GM19438 (cell line): ENCODE data around the gene NOXA1.
"Not testable (repeated sequence)": the region's sequence is repeated elsewhere in the genome, so short reads cannot be mapped to it uniquely, and the experiment has no call there.

Experiments used
- ATAC-seq: cut with Tn5 transposase; IDR thresholded peaks from one replicate; pipeline ENCODE4 v1.9.1; 2021; ENCODE audit warnings: low read depth; ENCODE audit not compliant: unreplicated experiment

Gene NOXA1

GRCh38 chr9:137404961-137405567 is 18.1 kb upstream of the NOXA1 start:
- no peak for ATAC-seq

DNA sequence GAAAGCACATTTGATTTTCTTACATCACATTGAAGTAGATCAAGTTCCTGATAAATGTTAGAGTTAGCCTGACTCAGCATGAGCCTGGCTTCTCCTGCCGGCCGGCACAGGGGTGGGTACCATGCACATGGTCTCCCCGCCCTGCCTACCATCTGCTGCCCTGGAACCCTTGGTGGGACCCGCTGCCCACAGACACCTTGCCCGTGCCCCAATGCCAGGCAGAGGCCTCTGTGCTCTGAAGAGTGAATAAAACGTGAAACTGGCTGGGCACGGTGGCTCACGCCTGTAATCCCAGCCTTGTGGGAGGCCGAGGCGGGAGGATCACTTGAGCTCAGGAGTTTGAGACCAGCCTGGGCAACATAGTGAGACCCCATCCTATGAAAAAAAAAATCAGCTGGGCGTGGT is 17.5 kb upstream of the NOXA1 start:
- no peak for ATAC-seq

DNA sequence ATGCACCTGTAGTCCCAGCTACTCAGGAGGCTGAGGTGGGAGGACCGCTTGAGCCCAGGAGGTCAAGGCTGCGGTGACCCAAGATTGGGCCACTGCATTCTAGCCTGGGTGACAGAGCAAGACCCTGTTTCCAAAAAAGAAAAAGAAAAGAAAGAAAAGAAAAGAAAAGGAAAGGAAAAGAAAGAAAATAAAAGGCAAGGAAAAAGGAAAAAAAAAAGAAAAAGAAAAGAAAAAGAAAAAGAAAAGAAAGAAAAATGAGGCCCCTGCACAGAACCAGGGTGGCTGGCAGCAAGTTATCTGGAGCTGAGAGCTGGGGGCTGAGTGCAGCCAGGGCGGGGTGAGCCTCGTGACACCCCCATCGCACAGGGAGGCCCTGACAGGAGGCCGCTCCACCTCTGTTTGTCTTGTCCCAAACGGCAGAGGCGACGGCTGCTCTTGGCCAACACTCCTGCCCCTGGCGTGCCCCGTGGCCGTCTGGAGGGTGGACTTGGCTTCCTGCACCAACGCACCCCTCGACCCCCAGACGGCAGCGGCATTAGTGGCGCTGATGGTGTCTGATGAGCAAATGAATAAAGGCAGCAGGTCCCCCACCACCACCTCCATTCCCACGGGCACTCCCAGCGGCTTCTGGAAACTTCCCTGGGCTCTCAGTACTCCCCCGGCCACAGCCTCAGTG is 17.0 kb upstream of the NOXA1 start:
- ATAC-seq = no peak

DNA sequence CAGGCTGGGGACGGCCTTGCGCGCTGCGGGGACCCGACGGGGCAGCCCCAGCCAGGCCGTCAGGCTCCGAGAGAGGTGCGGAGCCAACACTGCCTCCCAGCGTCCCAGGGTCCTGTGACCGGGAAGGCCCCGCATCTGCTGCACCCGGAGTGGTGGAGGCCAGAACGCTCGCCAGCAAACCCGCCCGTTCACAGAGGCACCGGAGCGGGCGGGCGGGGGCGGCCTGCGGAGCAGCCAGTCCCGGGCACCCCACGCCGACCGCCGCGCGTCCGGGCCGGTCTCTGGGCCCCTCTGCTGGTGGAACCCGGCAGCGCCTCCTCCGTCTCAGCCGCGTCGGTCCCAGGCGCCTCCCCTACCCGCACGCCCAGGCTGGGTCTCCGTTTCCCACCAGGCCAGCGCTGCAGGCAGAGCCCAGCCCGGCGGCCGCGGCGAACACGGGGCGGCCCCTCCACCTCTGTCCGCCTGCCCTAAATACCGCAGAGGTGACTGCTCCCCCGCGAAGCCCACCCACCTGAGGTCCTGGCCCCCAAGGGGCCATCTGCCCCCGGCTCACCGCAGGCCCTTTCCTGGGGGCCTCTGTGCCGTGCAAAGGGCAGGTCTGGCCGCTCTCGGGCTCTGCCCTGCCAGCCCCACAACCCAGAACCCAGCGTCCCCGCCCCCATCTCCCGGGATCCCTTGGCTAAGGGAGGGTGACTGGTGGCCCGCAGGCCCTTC is 16.2 kb upstream of the NOXA1 start:
- no peak for ATAC-seq

DNA sequence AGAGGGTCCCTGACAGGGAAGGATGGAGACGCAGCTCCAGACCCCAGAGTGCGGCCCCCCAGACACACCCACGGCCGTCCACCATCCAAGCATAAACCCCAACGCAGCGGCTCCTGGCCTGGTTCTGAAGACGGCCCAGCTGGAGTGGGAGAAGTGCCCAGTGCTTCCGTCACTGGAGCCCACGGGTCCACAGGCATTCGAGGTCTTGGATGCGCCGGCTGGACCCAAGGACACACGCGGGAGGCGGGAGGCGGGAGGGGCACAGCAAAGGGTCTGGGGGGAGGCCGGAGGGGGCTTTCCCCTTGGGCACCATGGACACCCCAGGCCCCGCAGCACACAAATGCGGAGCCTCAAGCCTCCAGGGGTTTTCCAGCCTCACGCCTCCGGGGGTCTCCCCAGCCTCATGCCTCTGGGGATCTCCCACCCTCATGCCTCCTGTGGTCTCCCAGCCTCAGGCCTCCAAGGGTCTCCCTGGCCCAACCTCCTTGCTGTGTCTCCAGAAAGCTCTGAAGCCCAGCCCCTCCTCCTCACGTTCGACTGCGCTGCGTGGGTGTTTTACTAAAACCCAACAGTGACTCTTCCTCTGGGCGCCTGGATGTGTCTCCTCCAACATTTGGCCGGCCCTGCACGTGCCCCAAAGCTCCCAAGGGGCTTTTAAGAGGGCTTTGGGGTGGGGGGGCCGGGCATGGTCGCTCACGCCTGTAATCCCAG is 15.4 kb upstream of the NOXA1 start:
- no peak for ATAC-seq

DNA sequence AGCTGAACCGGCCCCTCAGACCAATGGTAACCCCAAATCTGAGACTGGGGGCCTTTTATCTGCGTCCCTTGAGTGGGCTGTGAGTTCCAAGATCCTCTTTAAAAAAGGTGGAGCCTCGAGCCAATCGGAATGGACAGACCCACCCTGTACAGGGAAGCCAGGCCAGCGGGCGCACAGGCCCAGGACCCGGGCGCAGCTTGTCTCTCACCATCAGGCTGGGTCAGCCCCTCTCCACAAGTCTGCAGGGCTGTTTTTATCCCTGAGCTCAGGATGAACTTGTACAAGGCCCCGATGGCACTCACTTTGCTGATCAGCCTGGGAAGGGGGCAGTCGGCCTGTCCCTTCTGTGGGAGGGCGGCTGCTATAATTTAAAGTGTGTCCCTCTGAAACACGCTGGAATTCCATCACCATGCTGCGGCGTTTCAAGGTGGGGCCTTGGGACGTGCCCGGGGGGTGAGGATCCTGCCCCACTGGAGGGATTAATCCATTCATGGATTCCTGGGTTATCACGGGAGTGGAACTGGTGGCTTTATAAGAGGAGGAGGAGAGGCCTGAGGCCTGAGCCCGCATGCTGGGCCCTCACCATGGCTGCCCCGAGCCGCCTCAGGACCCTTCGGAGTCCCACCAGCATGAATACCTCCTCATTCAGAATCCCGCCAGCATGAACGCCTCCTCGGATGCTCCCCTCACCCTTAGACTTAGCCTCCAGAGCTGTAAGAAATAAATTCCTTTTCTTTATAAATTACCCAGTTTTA is 14.4 kb upstream of the NOXA1 start:
- ATAC-seq = no peak

DNA sequence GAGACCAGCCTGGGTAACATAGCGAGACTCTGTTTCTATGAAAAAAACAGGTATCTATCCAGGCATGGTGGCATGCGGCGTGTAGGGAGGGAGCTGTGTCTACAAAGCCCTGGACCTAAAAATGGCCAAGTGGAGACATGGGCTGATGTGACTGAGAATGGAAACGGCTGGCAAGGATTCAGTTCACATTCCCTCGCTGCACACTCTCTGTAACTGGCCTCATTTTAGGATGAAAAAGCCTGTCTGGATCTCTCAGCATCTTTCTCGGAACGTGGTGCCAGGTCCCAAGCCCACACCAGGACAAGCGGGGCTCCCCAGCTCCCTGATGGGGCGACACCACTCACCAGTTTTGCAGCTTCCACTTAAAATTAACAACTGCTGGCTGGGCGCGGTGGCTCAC is 13.7 kb upstream of the NOXA1 start:
- no peak for ATAC-seq

GRCh38 chr9:137410236-137410890 is 12.8 kb upstream of the NOXA1 start:
- ATAC-seq = not testable (repeated sequence)

GRCh38 chr9:137410891-137411249 is 12.3 kb upstream of the NOXA1 start:
- ATAC-seq = no peak

- no peak for ATAC-seq
Observed at GRCh38 chr9:137411260-137411644, 11.9 kb upstream of the NOXA1 start.

GRCh38 chr9:137411645-137412380 is 11.4 kb upstream of the NOXA1 start:
- ATAC-seq = no peak

DNA sequence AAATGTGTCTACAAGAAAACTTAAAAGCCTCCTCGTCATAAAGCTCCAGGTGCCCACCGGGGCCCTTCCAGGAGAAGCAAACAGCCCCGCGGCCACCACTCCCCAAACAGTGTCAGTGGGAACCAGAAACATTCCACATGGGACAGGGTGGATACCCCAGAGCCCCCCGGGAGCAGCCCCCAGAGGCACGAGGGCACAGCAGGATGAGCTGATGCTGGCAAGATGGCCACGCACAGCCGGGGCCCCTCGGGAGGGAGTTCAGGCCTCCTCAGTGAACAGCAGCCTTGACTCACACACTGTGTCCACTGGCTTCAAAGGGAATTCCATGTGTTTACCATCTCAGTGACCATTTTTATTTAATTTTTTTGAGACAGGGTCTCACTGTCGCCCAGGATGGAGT is 10.8 kb upstream of the NOXA1 start:
- ATAC-seq = no peak

- no peak for ATAC-seq
Observed at GRCh38 chr9:137415451-137415850, 7.7 kb upstream of the NOXA1 start.

DNA sequence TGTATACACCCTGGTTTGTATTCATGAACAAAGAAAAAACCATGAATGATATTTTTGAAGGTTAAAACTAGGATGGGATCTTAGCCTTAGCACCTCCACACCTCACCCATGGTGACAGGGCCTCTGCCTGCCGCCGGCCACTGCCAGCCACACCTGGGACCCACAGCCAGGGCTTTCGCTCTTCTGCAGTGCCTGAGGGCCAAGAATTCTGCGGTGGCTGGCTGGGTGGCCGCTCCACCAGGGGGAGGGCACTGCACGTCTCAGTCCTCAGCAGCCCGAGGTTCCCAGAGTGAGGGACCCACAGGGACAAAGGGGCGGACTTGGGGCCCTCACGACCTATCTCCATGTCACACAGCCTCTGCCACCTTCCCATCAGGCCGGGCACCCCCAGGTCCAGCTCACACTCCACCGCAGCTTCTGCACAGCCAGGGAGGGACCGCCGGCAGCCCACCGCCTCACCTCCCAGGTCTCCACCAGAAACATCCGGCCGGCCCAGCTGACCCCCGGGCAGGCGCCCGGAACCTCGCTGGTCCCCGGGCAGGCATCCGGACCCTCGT is 7.1 kb upstream of the NOXA1 start:
- no peak for ATAC-seq

- ATAC-seq = no peak
Observed at GRCh38 chr9:137416563-137417151, 6.5 kb upstream of the NOXA1 start.

GRCh38 chr9:137417161-137418021 is 5.8 kb upstream of the NOXA1 start:
- ATAC-seq = no peak

- ATAC-seq = no peak
Observed at GRCh38 chr9:137421838-137422603, 1.2 kb upstream of the NOXA1 start.
